ENCODE results near the gene NENF.

The NENF gene

DNA sequence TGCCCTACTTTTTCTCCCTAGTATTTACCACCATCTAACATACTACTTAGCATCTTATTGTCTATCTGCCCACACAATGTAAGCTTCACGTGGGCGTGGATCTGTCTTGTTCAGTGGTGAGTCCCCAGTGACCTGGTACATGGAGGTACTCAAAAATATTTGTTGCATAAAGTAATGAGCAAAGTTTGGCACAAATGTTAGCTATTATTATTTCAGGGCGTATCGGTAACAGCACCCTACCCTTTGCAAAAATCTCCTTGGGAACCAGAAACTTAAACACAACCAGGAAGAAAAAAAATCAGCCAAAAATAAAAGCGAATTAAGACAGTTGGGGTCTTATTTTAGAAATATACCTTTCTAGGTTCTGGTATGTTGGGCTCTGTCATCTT is 454 bp upstream of the NENF start:
- no peak for DNase-seq

DNA sequence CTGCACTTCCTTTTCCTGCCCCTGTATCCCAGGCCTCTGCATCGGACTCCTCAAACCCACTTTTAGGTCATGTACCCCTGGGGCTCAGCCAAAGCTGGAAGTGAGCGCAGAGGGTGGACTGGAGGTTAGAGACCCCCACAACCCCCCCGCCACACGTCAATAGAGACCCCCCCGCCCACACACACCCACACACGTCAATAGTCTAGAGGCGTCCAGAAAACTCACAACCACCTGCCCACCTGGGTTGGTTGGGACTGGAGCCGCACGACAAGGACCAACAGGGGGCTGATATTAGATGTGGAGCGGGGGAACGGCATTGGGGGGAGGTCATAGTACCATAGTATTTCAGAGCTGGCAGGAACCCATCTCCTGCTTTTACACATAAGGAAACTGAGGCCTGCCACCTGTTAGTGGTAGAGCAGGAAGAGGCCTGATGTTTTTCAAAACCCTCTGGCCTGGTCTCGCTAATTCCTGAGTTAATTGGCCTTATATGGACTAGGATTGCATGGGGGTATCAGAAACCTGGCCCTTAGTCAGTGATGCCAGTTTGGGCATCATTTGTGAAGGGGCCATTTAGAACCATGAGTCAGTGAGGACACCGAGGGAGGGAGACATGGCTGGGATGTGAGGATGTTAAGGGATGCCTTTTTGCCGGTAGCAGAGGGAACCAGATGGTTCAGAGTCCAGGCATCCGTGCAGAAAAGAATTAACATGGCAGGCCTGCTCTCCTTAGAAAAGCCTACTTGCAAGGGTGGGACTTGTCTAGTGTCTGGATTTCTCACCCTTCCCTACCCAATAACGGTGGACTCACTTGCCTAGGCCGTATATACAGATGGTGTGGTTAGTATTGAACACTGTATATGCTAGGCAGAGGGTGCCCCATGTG is 1.1 kb downstream of the NENF start:
- no peak for DNase-seq

DNA sequence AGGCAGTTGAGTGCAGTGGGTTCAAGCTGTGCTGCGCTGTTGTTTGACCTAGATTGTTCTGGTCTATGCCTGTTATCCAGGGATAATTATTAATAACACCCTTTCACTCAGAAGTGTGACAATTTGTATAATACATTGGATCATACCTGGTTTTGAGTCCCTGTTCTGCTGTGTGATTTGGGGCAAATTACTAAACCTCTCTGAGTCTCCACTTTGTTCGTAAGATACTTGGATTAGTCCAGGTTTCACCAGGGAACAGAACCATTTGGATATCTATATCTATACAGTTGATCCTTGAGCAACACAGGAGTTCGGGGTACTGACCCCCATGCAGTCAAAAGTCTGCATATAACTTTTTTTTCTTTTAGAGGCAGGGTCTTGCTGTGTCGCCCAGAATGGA is 2.3 kb downstream of the NENF start:
- no peak for DNase-seq

DNA sequence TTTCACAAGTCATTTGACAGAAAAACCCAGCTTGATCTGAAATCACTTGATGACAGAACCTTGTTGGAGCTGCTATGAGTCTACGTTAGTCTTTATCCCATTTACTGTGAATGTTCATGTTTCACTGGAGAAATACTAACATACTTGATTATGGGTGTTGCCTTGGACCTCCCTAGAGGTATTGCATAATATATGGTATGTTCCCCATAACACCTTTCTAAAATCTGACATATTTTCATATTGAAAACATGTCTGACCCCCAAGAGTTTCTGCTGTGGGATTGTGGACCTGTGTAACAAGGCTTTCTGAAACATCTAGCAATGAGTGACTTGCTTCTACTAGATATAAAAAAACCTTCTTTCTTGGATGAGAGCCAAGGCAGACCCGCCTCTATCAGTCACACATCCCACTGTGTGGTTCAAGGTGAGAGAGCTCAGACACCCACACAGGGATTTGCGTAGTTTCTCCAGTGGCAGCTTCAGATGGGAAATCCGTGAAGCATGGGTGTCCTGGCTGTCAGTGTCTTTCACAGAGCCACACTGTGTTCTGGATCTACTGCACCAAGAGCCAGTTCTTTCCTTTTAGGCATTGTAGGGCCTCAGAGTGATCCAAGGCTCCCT is 4.6 kb downstream of the NENF start:
- no peak for DNase-seq

DNA sequence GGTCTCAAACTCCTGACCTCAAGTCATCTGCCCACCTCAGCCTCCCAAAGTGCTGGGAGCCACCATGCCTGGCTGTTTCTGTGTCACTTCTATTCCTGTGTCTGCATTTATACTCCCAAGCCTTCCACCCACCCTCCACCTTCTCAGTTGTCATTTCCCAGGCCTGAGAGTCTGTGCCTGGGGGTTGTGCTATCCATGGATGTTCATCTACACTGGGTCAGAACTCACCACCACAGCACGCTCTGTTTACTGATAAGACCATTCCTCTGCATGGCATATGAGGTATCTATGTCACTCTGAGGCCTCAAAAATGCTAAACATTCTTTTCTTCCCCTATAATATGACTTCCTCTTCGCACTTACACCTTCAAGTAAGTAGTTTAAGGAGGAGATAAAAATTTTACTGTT is 6.1 kb downstream of the NENF start:
- DNase-seq: no peak

DNA sequence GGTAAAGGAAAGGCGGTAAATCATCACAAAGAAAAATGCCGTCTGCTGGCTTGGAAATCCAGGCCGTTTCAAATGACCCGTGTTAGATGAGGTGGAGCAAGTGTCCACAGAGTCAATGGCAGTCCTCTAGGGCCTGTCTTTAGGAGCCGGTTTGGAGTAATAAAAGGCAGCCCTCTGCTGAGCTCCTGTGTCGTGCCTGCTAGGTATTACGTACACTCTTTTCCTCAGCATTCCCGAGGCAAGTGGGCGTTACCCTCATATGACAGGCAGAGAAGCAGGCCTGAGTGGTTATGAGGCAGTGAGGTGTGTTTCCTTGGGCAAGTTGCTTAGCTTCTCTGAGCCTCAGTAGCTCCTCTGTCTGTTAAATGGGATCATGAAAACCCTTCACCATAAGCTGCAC is 7.7 kb downstream of the NENF start:
- no peak for DNase-seq

DNA sequence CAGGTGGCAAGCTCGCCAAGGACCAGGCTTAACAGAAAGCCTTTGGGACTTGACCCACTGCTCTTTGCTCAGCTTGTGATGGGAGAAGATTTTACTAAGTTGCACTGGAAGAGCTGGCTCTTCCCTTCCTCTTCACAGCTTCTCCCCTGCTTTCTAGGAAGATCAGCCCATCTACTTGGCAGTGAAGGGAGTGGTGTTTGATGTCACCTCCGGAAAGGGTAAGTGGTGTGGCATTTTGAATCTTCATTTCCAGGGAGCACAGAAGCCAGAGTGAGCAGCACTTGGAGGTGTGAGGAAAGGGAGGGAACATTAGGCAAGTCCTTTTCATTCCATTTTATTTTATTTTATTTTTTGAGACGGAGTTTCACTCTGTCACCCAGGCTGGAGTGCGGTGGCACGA is 9.7 kb downstream of the NENF start:
- DNase-seq: no peak

DNA sequence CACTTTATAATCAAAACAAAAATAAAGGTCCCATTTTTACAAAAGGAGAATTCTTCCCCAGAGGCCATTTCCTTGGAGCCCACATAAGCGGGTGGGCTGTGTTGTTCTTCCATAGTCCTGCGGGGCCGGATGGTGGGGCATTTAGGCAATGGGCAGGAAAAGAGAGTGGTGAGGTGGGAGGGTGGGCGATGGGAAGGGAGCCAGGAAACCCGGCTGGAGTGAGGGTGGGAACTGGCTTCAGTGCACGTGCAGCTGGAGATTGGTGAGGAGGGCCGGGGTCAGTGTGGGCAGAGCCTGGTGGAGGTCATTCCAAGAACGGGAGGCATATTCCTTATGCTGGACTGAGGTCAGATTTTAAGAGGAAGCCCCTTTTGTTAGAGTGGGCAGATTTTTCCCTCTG is 13.6 kb downstream of the NENF start:
- DNase-seq: no peak

DNA sequence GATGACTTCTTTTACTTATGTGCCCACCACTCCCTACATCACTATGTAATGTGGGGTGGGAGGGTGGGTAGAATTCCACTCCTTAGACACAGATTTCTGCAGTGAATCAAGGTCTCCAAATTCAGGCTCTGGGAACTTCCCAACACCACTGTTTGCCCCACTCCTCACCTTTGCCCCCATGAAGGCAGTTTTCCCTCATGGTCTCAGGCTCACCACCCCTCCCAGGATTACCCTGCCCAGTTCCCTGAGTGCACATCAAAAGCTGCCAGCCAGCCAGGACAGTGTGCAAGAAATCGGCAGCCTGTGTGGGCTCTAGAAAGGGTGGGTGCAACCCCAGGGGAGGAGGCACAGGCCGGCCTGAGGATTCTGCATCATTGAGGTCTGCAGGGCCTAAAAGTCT is 14.8 kb downstream of the NENF start:
- no peak for DNase-seq

DNA sequence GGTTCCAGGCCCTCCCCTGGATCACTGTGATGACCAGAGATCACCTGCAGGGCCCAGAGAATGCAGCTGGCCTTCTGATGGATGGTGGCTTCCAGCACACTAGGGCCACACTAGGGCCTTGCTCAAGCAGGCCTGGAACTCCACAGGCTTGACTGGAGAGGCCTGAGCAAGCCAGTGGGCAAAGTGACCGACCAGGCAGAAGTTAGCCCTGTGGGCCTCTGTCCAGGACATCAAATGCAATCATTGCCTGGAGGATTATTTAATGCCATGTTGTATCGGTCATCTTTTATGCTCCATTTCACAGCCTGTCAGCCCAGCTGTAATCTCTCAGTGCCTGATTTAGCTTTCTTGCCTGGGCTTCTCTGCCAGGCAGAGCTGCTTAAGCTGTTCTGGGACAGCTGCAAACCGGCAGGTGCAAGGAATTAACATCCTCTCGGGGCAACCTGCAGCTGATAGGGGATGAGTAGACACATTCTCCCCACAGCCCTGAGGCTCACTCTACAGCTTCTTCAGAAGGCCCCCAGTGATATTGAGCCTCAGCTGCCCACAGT is 17.7 kb downstream of the NENF start:
- DNase-seq: no peak

DNA sequence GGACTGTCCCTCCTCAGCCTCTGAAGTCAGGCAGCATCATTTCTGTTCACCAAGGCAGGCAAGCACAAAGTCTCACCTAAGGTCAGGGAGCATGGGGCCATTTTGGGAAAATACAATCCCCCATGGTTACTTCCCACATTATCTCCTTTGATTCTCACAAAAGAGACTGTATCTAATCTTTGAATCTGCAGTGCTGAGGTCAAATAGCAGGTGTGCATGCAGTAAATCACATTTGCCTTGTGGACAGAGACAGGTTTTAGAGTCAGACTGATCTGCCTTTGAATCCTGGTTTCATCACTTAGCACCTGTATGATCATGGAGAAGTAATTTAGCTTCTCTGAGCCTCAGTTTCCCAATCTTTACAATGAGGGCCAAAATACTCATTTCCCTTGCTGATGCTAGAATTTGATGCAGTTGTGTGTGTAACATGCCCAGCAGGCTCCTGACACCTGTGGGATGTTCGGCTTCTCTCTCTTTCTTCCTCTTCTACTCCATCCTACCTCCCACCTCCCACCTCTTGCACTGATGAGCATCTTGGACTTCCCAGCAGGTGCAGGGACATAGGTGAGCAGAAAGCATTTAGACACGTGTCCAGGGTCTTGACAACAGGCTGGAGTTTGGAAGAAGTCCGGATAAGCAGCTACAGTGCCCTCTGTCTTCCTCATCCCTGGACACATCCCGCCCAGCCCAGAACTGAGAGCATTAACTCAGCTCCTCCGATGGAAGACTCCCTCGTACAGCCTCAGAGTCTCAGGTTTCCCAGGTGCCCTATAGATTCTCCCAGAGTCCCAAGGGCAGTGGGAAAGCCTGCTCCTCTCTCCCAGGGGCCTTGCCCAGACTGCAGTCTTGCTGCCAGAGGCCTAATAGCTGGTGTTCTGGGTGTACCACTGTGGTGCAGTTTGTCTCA is 18.9 kb downstream of the NENF start:
- no peak for DNase-seq

DNA sequence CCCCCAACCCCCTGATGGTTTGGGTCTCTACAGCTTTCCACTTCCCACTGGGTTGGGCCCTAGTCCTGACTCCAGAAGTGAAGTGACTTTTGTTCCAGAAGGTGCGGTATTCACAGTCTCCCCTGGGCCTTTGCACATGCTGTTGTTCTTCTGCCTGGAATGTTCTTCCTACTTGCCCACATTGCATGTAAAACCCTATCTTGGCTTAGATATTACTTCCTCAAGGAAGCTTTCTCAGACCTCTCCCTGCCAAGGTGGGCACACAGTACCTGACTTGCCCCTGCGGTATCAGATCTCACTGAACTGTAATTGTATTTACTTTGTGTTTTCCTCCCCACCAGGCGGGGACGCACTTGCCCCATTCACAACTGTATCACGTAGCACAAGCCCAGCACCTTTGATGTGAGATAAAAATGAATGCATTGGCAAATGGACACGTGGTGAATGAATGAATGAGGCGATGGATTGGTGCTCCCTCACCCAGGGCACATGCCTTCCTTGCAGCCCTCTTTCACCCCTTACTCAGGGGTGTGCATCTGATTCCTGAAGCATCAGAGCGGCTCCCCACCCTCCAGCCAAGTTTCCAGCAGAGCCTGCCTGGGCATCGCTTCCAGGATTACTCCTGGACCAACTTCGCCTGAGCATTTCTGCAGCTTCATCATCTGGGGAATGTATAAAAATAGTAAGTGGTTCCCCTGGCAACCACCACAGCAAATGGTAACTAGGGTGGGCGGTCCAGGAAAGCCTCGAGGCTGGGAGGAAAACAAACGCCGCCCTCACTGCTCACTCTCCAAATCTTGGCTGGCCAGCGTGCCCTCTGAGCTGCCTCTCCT is 19.8 kb downstream of the NENF start:
- DNase-seq: no peak

DNA sequence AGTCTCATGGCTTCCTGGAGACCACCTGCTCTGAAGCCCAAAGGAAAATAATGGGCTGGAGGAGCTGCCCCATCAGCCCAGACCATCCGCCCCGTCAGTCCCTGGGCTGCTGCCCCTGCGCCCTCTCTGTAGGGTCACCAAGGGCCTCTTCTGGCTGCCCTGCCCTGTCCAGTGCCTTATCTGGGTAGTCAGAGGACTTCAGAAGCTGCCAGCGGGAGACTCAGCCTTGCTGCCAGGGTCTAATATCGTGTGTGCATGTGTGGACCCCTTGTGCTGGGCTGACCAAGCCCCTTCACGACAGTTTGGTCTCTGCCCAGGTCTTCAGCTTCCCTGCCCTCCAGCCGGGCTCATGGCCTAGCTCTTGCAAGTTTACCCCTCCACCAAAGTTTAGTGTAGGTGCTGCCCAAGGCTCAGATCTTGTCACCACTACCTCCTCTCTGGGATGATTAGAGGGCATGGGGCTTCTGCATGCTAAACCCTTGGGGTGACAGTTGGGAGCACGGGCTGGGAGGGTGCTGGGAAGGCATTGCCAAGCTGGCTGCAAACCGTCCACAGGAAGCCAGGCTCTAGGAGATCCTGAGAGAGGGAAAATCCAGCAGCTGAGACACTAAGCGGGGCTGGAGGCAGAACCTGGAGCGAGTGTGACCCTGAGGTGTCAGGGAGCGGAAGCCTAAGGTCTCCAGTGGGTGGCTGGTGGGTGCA is 20.6 kb downstream of the NENF start:
- DNase-seq: no peak

DNA sequence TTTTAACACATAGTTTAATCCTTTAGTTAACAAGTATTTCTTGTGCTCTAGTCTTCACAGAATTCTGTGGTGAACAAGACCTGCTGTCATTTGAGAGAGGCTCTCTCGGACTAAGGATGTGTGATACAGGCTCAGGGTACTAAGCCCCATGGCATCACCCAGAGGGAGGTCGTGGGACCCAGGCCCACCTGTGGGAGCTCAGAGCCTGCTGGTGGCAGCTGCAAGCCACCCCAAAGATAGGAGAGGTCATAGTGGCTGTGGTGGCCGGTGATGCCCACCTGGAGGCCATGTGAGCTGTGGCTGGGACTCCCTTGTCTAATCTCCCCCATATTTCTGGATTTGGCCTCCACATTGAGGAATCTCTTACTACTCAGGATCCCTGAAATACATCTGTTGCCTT is 22.0 kb downstream of the NENF start:
- DNase-seq: no peak

DNA sequence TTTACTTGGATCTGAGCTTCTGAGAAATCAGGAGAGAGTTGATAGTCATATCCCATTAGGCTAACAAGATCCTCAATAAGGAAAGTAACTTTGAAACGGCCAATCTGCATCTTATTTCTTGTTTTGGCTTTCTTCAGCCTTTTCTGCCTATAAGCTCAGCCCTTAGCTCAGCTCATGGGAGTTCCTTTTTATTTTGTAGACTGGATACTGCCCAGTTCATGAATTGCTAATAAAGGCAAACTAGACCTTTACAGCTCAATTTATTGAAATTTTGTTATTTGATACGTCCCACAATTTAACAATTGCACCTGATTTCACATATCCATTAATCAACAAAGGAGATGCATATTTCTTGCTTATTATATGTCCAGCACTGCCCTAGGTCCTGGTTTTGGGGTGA is 22.7 kb downstream of the NENF start:
- no peak for DNase-seq

DNA sequence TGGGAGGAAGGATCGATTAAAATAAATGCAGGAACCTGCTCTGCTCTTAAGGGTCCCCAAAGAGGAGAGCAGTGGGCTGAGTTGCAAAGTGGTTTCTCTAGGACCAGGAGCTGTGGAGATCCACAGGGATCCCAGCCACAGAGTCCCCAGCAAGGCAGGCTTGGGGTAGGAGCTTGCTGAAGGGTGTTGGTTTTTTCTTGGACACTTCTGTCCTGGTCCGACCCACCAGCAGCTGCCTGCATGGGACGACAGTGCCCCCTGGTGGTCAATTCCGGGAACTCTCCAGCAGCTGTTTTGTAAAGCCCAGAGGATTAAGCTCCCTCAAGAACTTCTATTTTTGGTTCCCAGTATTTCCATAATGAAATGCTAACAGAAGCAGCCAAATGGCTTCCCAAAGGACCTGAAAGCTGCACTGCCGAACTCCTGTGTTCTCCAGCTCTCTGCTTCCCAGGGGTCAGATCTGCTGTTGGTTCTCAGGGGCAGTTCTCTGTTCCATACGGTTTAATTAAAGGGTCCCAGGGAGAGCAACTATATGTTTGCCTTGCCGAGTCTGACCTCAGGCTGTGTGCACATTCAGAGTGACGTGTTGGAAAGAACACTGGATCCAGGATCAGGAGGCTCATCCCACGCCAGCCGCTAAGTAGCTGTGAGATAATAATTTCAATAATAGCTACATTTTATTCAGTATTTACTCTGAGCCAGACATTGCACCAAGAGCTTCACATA is 23.2 kb downstream of the NENF start:
- peak; percentile 97 for DNase-seq

DNA sequence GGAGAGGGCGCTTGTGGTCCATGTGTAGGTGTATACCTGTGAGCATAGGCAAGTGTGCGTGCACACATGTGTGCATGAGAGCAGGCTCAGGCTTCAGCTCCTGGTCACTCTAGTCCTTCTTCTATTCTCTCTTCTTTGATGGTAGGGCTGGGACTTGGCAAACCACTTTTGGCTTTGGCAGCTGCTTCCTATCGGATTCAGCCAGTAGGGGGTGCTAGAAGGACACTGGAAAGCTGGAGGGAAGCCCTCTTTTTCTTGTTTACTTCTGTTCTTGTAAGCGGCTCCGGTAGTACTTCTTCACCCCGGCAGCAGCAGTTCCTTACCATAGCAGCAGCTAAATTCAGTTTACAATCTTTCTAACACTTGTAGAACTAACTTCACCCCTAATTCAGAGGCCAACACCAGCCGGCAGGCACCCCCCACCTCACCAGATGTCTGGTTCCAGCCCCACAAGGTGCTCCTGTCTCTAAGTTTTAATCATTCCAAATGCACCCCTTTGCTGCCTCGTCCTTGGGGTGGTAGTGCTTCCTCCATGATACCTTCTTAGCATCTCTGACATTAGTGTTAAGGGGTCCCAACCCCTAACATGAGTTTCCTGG is 25.1 kb downstream of the NENF start:
- DNase-seq: peak; percentile 80

DNA sequence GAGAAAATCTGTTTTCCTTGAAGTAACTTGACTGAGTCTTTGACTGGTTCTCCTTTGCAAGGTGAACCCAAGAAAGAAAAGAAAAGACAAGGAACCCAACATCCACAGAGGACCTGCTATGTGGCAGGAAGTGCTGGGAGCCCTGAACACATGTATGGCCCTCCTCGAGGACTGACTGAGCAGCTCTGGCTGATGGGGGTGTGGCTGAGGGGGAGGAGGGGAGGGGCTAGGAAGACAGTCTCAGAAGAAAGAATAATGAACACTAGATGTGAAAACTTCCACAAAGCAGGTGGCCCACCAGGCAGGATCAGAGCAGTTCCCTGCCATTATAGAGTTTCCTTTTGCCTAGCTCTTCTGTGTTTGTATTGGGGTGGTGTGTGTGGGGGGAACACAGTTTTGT is 26.1 kb downstream of the NENF start:
- no peak for DNase-seq

DNA sequence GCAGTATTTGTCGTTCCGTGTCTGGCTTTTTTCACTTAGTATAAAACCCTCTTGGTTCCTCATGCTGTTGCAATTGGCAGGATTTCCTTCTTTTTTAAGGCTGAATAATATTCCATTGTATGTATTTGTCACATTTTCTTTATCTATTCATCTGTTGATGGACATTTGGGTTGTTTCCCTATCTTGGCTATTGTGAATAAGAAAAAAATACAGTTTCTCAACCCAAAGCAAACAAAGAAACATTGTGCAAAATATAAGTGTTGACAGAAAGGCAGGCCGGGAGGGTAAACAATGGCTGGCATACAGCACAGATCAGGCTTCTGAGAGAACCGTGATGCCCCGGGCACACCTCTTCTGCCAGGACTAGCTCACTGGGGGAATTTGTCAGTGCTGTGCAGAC is 26.9 kb downstream of the NENF start:
- no peak for DNase-seq

DNA sequence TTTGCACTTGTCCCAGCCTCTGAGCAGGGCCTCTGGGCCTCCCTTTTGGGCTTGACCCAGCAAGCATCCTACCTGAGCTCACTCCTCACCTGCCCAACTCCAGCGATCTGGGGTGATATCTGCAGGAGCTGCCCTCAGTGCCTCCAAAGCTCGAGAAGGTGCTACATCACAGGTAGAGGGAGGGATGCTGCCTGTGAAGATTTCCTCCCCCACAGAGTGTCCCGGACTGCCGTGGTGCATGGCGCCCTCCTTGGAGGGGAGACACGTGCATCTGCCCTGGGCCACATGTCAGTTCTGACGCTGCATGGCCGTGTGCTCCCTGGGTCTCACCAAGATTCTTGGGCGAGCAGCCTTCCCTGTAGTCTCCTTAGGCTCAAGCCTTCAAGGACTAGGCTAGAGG is 27.7 kb downstream of the NENF start:
- DNase-seq: no peak
